GM21381 (cell line): Measurements from ENCODE around the gene NDUFV1.
A peak's percentile ranks its signal among the peaks of the same experiment; 100 is the strongest.
"Not testable (repeated sequence)": the region's sequence is repeated elsewhere in the genome, so short reads cannot be mapped to it uniquely, and the experiment has no call there.

Experiments used
- ATAC-seq: cut with Tn5 transposase; IDR thresholded peaks from one replicate; pipeline ENCODE4 v1.9.1; 2021; ENCODE audit warnings: mild to moderate bottlenecking, moderate library complexity; ENCODE audit not compliant: unreplicated experiment

Gene NDUFV1

DNA sequence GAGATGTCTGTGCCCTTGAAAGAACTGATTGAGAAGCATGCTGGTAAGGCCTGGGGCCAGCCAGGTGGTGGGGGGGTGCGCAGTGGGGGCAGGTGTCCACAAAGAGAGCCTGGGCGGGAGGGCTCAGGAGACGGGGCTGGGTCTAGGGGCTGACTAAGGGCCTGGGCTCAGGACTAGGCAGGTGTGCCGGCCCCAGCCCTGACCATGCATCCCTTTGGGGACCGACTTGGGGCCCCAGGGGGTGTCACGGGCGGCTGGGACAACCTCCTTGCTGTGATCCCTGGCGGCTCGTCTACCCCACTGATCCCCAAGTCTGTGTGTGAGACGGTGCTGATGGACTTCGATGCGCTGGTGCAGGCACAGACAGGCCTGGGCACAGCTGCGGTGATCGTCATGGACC, 4.4 kb downstream of the NDUFV1 start:
- ATAC-seq: no peak

DNA sequence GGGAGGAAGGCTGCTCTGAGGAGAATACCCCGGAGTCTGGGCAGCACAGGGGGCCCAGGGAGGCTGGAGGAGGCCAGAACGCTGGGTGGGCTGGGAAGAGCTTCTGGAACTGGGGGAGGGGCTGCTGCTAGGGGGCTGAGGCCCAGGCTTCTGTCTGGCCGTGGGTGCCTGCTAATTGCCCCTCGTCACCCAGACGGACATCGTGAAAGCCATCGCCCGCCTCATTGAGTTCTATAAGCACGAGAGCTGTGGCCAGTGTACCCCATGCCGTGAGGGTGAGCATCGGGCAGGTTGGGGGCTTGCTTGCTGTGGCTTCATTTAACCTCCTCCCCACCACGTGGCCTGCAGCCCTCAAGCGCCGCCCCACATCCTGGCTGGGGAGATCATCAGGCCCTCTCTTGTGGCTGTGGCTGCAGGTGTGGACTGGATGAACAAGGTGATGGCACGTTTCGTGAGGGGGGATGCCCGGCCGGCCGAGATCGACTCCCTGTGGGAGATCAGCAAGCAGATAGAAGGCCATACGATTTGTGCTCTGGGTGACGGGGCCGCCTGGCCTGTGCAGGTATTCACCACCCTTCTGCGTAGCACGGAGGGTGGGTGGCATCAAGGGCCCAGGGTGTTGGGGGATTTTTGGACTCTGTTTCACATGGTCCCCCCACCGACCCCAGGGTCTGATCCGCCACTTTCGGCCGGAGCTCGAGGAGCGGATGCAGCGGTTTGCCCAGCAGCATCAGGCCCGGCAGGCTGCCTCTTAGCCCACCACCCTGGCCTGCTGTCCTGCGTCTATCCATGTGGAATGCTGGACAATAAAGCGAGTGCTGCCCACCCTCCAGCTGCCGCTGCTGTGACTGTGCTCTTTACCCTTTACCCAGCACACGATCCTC, 5.2 kb downstream of the NDUFV1 start:
- no peak for ATAC-seq

DNA sequence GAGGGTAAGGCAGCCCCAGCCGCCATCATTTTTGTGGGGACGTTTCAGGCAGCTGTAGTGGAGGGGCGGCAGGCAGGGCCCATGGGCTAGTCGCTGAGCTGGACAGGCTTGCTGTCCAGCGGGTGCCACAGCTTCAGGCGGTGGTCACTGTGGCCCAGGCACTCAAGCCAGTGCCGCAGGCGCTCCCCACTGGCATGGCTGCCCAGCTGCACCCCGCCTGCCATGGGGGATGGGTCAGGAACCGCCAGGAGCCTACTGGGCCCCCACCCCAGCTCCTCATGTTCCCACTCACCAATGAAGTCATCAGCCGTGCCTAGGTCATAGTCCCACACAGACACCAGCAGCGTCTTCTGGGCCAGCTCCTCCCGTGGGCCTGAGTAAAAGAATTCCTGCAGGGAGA, 6.0 kb downstream of the NDUFV1 start:
- ATAC-seq: no peak

DNA sequence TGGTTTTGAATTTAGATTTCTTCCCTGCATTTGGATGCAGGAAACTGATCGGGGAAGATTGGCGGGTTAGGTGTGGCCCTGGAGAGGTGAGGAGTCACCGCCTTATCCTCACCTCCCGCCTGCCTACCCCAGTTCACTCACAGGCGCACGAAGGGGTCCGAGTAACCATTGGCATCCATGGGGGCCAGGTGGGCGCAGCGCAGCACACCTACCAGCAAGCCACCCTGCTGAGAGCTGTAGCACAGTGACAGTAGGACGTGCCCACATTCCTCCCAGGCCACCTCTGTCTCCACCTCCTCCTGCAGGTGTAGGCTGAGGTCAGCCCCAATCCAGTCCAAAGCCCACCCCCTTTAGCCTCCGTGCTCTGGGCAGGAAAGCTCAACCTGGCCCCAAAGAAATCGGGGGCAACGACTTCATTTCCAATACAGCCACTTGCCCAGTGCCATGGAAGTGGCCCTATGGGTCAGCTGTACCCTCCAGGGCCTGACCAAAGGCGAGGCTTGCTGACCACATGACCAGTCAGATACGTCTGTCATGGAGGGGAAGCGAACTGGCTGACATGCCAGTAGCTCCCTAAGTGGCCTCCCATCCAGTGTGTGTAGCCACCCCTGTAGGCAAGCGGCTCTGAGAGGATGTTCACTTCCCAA, 6.7 kb downstream of the NDUFV1 start:
- no peak for ATAC-seq

DNA sequence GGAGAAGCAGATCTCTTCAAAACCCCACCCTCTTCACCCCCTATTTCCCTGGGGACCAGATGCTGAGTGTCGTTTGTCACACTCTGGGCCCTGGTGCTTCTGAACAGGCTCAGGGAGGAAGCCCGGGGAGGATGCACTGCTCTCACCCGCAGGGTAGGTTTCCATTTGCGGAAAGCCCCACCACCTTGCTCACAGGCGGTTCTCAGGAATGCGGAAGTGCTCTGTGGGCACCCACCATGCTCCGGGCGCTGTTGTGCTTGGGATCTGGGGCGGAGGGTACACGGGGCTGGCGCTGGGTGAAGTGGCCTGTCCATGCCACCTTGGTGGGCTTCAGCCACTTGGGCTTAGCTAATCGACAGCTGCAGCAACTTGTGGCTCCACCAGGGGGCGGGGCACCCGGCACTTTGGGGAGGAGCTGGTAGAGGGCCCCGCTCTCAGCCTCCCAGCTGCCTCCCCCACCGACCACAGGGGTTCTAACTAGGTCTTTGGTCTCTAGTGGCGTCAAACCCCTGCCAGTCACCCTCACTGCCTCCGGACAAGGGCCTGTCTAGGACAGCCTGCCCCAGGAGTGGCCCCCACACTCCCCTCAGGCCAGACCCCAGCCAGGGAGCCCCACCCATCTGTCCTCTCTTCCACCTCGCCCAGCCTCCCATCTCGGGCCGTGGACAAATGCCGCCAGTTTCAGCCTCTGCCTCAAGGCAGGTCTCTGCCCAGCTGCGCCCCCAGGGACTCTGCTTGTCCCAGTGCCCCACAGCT, 7.4 kb downstream of the NDUFV1 start:
- ATAC-seq: peak; percentile 70

DNA sequence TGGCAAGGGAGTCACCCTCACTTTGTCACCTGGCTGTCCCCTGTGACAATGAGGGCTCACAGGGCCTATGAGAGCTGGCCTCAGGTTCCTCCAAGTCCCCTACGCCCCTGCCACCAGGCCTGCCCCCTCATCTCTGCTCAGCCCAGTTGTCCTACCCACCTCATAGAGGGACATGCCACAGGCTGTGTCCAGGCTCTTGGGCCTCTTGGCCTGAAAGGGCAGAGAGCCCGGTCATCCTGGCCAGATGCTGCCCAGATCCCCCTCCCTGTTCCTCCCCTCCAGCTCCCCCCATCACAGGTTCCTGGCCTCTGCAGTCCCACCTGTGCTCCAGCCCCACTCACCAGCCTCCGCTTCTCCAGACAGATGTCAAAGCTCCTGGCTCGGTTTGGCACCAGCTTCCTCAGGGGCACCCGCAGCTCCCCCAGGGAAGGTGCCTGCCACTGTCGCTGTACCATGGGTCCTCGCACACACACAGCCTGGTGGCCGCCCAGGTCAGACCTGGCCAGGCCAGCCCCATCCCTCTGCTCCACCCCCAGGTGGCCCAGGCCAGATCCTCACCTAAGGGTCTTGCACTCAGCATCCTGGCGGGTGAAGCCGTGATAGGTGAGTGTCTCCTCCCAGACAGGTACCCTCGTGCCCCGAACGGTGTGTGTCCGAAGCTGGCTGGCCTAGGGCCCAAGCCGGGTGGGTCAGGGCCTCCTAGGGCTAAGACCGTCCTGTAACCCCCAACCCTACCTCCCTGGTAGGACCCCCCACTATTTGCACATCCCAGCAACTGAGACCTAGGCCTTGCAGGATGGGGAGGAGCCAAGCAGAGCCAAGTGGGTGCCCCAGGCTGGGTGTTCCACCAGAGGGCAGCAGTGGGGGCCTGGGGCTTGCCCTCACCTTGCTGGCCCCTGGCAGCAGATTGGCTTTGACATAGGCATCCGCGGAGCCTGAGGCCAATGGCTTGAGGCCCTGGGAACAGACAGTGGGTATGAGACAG, 8.3 kb downstream of the NDUFV1 start:
- ATAC-seq: no peak

DNA sequence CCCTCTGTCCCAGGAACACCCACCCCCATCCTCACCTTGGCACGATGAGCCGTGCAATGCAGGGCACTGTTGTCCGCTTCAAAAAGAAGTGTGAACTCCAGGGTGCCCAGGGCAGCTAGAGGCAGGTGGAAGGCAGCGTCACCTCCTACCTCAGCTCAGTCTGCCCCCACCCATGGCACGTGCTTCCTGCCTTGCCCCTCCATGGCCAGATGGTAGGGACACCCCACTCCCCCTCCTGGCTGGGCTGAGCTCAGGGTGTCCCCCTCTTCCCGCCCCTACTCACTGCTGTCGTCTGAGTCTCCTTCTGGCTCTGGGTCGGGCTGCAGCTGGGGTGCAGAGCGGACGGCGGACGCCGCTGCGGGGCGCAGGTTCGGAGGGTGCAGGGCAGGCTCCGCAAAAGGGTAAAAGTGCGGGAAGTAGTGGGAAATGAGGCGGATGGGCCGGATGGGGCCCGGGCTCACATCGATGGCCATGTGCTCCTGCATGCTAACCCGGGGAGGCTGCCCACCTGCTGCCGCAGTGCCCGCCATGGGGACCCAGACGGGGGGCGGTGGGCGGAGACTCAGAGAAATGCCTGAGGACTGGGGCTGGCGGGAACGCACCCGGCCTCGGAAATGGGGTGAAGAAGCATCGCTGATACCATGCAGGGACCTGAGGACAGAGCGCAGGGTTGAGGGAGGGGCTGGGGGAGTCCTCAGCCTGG, 9.1 kb downstream of the NDUFV1 start:
- ATAC-seq: no peak

DNA sequence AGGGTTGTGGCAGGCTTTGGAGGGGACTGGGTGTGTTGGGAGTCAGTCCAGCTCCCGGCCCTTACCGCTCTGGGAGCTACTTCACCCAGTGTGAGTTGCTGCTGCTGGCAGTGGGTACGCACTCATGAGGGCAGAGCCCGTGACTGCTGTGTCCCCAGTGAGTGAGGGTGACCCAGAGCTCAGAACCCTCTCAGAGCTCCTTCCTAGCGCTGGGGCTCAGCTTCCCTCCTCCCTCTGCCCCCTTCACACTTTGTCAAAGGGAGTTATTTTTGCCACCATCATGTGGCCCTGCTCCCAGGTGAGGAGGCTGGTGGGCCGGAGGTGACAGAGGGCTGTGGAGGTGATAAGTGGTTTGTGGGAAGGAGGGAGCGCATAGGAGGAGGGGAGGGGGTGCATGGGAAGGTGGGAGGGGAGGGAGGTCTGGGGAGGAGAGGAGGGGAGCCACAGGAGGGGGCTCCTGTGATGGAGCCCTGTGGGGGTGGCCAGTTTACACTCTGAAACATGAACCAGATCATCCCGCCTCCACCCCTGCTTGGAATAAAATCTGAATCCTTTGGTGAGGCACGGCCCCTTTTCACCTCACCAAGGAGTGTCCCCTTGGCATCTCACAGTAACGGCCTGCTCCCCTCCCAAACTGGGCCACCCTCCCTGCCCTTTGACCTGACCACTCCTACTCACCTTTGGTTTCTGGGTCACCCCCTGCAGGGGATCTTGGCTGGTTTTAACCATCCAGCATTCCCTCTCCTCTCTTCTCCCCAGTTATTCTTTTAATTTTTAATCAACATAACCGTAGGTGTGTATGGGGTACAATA, 9.9 kb downstream of the NDUFV1 start:
- no peak for ATAC-seq

DNA sequence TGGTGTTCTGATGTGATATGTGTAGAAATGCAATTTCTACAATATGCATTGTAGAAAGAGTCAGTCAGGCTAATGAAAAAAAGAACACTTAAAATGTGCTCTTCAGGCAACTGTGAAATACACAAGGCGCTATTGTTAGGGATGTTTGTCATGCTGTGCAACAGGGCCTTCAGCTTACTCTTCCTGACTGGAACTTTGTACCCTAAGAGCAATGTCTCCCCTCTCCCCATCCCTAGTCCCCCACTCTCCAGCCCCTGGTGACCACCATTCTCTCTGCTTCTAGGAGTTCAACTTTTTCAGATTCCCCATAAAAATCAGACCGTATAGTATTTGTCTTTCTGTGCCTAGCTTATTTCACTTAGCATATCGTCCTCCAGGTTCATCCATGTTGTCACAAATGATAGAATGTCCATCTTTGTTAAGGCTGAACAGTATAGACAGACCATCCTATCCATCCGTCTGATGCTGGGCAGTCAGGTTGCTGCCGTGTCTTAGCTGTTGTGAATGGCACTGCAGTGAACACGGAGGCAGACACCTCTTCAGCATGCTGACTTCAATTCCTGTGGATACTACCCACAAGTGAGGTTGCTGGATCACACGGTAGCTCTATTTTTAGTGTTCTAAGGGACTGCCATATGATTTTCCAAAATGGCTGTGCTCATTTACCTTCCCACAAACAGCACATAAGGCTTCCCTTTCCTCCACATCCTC, 10.7 kb downstream of the NDUFV1 start:
- ATAC-seq: no peak

DNA sequence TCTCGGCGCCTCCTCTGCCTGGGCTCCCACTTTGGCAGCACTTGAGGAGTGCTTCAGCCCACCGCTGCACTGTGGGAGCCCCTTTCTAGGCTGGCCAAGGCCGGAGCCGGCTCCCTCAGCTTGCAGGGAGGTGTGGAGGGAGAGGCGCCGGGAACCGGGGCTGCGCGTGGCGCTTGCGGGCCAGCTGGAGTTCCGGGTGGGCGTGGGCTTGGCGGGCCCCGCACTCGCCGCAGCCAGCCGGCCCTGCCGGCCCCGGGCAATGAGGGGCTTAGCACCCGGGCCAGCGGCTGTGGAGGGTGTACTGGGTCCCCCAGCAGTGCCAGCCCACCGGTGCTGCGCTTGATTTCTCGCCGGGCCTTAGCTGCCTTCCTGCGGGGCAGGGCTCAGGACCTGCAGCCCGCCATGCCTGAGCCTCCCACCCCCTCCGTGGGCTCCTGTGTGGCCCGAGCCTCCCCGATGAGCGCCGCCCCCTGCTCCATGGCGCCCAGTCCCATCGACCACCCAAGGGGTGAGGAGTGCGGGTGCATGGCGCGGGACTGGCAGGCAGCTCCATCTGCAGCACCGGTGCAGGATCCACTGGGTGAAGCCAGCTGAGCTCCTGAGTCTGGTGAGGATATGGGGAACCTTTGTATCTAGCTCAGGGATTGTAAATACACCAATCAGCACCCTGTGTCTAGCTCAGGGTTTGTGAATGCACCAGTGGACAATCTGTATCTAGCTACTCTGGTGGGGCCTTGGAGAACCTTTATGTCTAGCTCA, 12.3 kb downstream of the NDUFV1 start:
- ATAC-seq: not testable (repeated sequence)

DNA sequence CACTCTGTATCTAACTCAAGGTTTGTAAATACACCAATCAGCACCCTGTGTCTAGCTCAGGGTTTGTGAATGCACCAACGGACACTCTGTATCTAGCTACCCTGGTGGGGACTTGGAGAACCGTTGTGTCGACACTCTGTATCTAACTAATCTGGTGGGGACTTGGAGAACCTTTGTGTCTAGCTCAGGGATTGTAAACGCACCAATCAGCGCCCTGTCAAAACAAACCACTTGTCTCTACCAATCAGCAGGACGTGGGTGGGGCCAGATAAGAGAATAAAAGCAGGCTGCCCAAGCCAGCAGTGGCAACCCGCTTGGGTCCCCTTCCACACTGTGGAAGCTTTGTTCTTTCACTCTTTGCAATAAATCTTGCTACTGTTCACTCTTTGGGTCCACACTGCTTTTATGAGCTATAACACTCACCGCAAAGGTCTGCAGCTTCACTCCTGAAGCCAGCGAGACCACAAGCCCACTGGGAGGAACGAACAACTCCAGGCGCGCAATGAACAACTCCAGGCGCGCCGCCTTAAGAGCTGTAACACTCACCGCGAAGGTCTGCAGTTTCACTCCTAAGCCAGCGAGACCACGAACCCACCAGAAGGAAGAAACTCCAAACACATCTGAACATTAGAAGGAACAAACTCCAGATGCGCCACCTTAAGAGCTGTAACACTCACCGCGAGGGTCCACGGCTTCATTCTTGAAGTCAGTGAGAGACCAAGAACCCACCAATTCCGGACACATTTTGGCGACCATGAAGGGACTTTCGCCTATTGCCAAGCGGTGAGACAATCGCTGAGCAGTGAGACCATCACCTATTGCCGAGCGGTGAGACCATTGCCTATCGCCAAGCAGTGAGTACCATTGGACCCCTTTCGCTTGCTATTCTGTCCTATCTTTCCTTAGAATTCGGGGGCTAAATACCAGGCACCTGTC, 13.2 kb downstream of the NDUFV1 start:
- ATAC-seq: not testable (repeated sequence)

DNA sequence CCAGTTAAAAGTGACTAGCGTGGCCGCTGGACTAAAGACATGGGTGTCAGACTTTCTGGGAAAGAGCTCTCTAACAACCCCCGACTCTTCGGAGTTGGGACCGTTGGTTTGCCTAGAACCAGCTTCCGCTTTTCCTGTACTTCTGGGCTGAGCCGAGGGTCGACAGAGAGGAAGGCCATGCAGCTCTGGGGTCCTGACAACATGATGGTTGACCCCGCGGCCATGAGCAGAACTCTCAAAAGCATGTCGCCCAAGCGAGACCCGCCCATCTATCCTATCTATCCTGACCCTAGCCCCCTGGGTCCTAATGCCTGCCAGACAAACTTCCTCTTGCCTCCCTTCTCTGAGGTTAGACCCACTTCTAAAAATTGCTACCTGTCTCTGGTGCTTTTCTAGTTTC, 13.9 kb downstream of the NDUFV1 start:
- ATAC-seq: not testable (repeated sequence)

DNA sequence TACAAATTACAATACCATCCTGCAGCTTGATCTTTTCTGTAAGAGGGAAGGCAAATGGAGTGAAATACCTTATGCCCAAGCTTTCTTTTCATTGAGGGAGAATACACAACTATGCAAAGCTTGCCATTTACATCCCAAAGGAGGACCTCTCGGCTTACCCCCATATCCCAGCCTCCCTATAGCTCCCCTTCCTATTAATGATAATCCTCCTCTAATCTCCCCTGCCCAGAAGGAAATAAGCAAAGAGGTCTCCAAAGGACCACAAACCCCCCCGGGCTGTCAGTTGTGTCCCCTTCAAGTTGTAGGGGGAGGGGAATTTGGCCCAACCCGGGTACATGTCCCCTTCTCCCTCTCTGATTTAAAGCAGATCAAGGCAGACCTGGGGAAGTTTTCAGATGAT, 15.2 kb downstream of the NDUFV1 start:
- not testable (repeated sequence) for ATAC-seq

DNA sequence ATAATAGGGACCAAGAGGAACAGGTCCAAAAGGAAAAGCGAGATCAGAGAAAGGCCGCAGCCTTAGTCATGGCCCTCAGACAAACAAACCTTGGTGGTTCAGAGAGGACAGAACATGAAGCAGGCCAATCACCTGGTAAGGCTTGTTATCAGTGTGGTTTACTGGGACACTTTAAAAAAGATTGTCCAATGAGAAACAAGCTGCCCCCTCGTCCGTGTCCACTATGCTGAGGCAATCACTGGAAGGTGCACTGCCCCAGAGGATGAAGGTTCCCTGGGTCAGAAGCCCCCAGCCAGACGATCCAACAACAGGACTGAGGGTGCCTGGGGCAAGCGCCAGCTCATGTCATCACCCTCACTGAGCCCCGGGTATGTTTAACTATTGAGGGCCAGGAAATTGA, 16.2 kb downstream of the NDUFV1 start:
- not testable (repeated sequence) for ATAC-seq

DNA sequence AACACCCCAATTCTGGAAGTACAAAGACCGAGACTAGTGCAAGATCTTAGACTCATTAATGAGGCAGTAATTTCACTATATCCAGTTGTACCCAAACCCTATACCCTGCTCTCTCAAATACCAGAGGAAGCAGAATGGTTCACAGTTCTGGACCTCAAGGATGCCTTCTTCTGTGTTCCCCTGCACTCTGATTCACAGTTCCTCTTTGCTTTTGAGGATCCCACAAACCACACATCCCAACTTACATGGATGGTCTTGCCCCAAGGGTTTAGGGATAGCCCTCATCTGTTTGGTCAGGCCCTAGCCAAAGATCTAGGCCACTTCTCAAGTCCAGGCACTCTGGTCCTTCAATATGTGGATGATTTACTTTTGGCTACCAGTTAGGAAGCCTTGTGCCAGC, 17.1 kb downstream of the NDUFV1 start:
- ATAC-seq: not testable (repeated sequence)

DNA sequence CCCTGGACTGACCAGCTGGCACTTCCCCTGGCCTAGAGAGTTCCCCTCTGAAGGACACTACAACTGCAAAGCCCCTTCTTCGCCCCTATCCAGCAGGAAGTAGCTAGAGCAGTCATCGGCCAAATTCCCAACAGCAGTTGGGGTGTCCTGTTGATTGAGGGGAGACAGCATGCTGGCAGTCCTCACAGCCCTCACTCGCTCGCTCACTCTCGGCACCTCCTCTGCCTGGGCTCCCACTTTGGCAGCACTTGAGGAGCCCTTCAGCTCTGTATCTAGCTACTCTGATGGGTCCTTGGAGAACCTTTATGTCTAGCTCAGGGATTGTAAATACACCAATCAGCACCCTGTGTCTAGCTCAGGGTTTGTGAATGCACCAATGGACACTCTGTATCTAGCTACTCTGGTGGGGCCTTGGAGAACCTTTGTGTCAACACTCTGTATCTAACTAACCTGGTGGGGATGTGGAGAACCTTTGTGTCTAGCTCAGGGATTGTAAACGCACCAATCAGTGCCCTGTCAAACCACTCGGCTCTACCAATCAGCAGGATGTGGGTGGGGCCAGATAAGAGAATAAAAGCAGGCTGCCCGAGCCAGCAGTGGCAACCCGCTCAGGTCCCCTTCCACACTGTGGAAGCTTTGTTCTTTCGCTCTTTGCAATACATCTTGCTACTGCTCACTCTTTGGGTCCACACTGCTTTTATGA, 19.5 kb downstream of the NDUFV1 start:
- not testable (repeated sequence) for ATAC-seq
